Skin epidermis (tissue), 12 donors: Measurements from ENCODE around the gene MRGPRD.
"Not testable (repeated sequence)": the region's sequence is repeated elsewhere in the genome, so short reads cannot be mapped to it uniquely, and the experiment has no call there.

Source experiments
- H3K27ac ChIP-seq, 21 experiments: fragments of 200-600 bp; sonication (generic) in 11 of 21; one replicate each; pipeline ENCODE4 v1.5.0; 2020; ENCODE audit warnings: mild to moderate bottlenecking in 3 of 21, inconsistent platforms in 2 of 21, moderate library complexity in 2 of 21
- H3K4me3 ChIP-seq, 7 experiments: fragments of 200-600 bp; sonication (generic) in 2 of 7; one replicate each; pipeline ENCODE4 v1.5.0; 2020; ENCODE audit warnings: inconsistent platforms in 2 of 7, mild to moderate bottlenecking in 2 of 7, moderate library complexity in 1 of 7

Gene MRGPRD

DNA sequence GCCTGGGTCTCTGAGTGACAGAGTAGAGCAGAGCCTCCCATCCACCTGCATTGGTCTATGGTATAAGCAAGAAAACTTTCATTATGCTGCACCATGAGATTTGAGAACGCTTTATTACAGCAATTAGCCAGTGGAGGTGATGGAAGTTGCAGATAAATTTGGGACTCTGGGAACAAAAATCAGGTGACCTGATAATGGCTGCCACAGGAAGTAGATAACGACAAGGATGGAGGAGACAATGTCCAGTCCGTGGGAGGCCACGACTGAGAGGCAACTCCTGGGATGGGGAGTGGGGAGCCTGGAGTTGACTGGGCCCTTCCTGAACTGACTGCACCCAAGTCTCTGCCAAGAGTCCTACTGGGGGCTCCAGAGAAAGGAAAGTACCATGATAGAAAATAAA, 4.7 kb downstream of the MRGPRD start:
- Histone ChIP-seq H3K4me3 (no peak overlapping the region), H3K27ac (no peak overlapping the region)

DNA sequence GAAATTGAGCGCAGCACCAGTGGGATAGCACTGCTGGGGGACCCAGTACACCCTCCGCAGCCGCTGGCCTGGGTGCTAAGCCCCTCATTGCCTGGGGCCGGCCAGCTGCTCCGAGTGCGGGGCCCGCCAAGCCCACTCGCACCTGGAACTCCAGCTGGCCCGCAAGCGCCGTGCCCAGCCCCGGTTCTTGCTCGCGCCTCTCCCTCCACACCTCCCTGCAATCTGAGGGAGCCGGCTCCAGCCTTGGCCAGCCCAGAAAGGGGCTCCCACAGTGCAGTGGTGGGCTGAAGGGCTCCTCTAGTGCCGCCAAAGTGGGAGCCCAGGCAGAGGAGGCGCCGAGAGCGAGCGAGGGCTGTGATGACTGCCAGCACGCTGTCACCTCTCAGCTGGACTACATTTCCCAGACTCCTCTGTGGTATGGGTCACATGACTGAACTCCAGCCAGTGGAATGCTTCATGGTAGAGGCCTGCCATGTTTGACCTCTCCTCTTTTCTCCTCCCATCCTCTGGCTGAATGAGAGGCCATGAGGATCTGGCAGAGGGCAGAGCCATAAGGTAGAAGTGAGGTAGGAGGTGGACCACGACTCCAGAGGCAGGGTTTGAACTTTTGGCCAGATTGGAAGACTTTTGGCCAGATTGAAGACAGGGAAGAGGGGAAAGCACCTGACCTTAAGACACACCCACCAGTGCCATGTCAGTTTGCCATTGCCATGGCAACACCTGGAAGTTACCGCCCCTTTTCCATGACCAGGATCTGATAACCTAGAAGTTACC, 6.2 kb downstream of the MRGPRD start:
- Histone ChIP-seq H3K27ac (no peak overlapping the region), H3K4me3 (no peak overlapping the region)

DNA sequence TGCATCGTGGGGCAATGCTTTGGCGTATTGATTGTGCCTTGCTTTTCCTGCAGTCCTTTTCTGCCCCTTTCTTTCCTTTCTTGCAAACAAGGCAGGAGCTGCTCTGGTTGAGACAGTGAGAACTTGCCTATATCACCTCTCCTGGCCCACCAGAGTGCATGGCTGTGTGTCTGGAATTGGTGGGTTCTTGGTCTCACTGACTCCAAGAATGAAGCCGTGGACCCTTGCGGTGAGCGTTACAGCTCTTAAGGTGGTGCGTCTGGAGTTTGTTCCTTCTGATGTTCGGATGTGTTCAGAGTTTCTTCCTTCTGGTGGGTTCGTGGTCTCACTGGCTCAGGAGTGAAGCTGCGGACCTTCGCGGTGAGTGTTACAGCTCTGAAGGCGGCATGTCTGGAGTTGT, 7.1 kb downstream of the MRGPRD start:
- not testable (repeated sequence) for H3K27ac ChIP-seq, H3K4me3 ChIP-seq

DNA sequence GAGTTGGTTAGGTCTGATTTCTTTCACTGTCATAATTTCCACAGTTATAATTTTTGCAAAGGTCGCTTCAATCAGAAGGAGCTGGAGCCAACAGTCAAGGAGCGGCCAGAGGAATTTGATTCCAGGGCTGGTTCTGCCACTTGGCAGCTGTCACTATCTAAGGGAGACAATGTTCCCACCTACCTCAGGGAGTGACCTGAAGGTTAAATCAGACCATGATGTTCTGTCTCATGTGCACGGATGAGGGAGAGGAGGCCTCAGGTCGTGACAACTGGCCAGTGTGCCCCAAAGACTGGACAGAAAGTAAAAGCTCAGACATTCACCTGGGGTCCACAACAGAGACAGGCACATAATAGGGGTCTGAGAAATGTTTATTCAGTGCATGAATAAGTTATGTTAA, 7.6 kb downstream of the MRGPRD start:
- H3K27ac ChIP-seq: no peak overlapping the region
- no peak overlapping the region for H3K4me3 ChIP-seq

DNA sequence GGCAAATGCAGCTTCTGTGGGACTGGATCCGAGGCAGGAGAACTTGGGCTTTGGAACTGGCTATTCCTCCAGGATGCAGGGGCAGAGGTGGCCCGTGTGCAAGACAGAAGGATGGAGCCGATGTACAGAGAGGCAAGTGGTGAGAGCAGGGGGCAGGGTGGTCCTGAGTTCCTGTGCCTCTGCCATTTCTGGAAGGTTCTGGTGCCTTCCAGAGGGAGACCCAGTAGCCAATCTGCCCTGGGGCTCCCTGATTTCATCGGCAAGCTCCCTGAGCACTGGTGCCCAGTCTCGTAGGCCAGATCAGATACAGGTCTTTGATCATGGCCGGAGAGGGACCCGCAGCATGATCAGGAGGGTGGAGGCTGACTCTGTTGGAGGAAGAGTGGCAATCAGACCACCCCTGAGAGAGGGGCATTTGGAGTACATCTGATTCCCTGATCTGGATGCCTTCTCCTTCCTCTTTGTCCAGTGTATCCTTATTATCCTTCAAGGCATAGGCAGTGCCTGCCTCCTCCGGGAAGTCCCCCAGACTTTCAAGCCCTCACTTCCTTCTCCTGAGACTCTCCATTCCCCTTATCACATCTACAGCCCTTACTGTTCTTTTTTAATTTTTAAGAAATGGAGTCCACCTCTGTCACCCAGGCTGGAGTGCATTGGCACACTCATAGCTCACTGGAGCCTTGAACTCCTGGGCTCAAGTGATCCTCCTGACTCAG, 9.7 kb downstream of the MRGPRD start:
- H3K4me3 ChIP-seq: no peak overlapping the region
- no peak overlapping the region for H3K27ac ChIP-seq

DNA sequence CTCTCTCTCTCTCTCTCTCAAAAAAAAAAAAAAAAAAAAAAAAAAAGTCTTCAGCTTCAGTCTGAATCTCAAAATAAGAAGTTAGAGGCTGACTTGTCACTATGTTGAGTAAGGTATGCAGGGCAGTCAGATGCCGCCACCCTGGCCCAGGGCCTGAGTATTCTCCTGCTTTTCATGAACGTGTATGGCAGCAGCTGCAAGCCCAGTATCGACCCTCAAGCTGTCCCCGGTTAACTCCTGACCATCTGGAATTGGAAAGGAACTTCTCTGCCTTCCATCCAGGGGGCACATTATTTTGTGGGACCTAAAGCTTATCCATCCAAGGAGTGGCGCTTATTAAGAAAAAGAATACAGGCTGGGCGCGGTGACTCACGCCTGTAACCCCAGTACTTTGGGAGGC, 11.4 kb downstream of the MRGPRD start:
- Histone ChIP-seq H3K4me3 (no peak overlapping the region), H3K27ac (no peak overlapping the region)

DNA sequence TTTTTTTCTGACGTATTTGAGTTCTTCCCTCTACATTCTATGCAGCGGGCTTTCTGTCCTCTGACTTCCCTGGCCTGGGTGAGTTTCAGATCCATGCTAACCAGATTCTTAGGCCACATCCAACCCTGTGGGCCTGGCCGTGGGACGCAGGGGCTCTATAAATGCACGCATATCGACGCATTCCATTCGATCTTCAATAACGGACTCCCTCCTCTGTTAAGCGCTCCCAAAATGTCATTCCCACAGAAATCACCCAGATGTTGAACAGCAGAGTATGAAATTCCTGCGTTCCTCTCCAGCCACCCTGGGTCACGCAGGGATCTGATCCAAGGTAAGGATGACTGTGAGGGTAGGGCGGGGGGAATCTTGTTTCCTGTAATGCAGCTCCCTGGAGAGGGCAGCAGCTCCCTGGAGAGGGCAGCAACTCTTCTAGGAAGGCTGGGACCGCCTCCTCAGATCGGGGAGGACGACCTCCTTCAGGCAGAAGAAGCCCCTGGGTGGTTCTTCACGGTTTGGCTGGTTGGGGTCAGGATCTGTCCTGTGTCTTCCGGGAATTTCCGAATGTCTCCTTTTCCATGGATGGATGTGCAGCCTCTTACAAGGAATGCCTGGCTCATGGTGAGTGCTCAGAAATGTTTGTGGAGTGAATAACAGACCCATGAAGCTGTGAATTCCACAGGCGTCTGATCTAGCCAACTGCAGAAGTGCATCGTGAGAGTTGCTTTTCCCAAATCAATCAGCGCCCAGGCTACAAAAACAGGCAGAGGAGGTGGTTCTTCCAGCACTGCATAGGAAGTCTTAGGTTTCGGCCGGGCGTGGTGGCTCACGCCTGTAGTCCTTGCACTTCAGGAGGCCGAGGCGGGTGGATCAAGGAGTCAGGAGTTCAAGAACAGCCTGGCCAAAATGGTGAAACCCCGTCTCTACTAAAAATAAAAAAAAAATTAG, 12.2 kb downstream of the MRGPRD start:
- H3K27ac ChIP-seq: no peak overlapping the region
- H3K4me3 ChIP-seq: no peak overlapping the region

DNA sequence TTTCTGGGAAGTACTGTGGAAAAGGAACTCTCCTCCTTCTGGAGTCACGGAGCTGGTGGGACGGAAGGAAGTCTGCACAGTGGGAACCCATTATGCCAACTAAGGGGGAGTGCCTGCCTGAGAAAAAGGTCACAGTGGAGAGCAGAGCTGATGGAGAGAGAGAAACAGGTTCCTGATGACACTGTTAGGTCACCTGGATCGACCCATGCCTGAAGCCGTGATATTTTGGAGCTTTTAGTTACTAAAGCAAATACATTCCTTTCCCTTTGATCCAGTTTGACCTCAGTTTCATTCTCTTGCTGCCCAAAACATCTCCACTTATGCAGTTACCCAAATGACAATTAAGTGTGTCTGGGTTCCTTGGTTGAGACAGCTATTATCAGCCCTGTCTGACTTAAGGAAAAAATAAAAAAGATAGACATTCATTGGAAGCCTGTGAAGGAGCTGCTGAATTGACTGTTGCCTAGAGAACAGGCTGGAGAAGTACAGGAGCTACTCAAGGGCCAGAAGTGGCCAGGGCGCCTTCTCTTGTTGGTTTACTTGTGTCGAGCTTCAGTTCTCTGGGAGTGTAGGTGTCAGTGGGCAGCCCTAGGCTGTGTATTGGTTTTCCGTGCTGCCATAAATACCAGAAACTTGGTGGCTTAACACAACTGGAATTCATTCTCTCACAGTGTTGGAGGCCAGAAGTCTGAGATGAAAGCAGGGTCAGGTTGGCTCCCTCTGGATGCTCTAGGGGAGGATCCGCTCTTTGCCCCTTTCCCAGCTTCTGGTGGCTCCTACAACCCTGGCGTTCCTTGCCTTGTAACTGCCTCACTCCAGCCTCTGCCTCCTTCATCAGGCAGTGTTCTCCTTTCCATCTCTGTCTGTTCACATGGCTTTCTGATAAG, 13.6 kb downstream of the MRGPRD start:
- Histone ChIP-seq H3K4me3 (no peak overlapping the region), H3K27ac (no peak overlapping the region)

DNA sequence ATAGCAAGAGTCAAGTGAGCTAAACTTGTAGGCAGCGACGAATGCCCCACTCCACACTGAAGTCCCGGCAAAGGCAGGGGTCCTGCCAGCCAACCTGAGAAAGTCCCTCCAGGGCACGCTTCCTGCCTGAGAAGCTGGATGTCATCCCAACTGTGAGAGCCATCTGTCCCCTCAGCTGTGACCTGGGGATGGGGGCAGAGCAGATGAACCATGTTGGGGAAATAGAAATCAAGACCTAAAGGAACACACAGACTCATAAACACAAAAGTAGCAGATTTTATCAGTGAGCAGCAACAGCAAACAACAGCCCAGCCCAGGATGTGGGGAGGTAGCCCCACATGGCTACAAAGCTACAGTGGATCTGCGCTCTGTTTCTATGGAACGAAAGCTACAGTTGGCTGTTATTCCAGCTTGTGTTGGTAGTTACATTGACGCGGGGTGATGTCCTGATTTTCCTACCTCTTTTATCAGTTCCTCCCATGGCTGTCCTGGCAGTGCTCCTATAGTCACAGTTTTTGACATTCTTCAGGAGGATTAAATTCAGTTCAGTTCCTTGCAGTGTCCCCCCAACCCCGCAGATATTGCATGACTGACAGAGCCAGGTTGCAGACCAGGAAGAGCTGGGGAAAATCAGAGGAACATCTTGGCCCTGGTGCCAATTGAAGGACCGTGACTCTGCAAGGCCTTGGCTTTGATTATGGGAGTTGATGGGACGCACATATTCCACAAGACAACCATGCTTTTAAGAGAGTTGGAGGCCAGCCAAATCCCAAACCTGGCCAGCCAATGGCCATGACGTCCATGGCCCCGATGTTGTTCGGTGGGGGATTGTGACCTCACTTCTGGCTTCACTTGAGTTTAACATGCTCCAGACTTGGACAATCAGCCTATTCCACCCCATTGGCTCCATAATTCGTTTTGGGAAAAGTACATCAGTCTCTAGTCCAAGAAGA, 14.6 kb downstream of the MRGPRD start:
- Histone ChIP-seq H3K4me3 (no peak overlapping the region), H3K27ac (no peak overlapping the region)

DNA sequence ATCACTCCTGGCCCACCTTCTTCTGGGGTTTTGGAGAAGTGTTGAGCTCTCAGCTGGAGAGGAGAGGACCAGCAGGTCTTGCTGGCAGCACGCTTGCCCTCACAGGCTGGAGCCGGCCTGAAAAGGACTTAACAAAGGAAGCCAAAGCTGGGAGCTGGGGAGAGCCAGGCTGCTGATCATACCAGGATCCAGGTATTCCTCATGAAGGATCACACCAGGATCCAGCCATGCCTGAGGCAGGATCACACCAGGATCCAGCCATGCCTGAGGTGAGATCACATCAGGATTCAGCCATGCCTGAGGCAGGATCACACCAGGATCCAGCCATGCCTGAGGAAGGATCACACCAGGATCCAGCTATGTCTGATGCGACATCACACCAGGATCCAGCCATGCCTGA, 17.0 kb downstream of the MRGPRD start:
- H3K4me3 ChIP-seq: no peak overlapping the region
- no peak overlapping the region for H3K27ac ChIP-seq

DNA sequence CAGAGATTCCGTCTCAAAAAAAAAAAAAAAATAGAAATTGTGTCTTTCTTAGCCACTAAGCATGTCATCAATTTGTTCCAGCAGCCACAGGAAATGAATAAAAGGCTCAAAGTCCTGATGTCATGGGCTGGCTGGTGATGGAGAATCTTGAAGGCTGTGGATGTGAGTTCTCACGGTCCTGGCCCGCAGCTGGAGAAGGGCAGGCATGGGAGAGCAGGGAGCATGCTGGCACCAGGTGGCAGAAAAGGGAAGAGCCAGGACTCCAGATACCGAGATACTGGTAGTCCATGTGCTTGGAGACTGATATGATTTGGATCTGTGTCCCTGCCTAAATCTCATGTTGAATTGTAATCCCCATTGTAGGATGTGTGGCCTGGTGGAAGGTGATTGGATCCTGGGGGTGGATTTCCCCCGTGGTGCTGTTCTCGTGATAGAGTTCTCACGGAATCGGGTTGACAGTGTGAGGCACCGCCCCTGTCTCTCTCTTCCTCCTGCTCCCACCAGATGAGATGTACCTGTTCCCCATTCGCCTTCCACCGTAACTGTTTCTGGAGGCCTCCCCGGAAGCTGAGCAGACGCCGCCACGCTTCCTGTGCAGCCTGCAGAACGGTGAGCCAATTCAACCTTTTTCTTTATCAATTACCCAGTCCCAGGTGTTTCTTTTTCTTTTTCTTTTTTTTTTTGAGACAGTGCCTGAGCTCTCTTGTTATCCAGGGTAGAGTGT, 18.1 kb downstream of the MRGPRD start:
- Histone ChIP-seq H3K4me3 (no peak overlapping the region), H3K27ac (no peak overlapping the region)

DNA sequence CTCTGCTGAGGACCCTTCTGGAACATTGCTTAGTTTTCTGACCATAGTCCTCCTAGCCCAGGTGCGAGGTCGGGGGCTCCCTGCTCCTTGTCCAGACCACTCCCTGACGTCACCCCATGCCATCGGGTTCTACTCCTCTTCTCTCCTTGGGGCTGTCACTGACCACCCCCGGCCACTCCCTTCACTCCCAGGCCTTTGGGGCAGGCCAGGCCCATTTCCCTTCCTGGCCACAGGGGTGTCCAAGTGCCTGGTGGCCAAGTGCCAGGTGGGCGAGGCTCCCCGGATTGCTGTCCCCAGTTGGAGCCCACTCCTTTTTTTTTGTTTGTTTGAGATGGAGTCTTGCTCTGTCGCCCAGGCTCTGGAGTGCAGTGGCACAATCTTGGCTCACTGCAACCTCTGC, 19.5 kb downstream of the MRGPRD start:
- H3K4me3 ChIP-seq: no peak overlapping the region
- H3K27ac ChIP-seq: no peak overlapping the region

DNA sequence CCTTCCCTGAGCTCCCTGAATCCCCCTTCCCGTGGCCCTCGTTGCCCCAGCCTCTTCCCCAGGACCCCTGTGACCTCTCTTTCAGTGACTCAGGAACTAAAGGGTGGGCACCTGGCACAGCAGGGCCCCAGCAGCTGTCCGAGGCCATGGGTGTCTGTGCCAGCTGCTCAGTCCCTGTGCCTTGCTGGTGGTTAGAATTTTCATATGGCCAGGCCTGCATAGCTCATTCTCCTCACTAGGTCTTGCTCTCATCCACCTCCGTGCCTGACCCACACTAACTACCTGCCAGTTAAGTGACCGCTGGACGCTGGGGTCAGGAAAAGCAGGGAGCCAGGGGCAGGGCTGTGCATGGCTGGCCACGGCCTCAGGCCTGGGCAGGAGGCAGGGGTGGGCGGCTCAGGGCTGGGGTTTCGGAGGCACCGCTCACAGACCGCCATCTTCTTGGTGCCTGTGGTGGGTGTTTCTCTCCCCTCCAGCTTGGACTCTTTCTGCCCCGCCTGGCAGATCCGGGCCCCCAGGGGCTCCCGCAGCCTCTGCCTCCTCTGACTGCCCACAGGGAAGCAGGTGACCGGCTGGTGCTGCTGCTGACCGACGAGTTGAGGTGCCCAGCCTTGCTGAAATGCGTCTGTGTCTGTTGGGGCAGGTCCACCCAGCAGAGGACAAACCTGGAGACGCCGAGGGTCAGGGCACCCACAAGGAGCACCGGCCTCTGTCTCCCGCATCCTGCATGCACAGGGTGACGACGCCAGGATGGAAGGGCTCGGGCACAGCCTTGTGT, 20.3 kb downstream of the MRGPRD start:
- no peak overlapping the region for H3K4me3 ChIP-seq
- H3K27ac ChIP-seq: no peak overlapping the region

DNA sequence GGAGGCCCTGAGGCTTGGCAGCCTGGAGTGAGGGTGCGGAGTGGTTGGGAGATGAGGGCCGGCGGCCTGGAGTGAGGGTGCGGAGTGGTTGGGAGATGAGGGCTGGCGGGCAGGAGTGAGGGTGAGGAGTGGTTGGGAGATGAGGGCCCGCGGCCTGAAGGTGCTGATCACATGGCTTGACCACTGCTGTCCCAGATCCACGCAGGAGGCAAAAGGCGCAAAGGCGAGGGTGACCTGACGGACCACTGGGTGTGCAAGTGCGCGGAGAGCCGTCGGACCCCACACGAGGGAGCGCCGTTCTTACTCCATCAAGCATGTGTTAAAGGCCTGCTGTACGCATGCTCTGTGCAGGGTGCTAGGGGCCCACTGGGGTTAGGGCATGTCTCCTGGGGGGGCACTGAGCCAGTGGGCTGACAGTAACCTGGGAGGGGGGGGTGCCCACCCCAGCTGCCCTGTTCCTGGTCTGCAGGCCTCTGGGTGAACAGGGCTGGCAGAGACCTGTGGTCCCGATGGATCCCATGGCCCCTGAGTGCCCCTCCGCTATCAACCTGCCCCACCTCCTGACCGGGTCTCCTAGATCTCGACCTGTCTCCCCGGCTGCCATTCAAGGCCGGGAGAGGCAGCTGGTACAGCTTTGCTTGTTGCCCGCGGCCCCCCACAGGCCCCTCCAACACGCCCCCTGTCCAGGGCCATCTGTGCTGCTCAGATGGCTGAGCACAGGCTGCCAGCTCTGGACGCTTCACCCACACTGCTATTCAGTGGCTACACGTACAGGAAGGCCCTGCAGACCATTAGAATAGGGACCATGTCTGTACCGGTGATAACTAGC, 21.1 kb downstream of the MRGPRD start:
- Histone ChIP-seq H3K27ac (no peak overlapping the region), H3K4me3 (no peak overlapping the region)

DNA sequence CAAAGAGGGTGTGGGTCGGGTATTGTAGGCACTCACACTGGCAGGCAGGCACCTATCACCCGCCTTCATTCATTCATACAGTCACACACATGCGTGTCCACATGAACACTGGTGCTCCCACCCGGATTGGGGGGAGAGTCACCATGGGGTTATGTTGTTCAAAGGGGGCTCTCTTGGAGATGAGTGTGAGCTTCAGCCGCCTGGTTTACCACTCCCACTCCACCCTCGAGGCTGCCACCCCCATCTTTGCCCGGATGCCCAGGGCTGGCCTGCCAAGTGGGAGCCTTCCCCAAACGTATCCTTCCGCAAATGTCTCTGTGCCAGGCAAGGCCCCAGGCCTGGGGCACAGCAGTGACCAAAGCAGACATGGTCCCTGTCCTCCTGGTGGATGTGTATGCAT, 22.6 kb downstream of the MRGPRD start:
- H3K27ac ChIP-seq: no peak overlapping the region
- H3K4me3 ChIP-seq: no peak overlapping the region

DNA sequence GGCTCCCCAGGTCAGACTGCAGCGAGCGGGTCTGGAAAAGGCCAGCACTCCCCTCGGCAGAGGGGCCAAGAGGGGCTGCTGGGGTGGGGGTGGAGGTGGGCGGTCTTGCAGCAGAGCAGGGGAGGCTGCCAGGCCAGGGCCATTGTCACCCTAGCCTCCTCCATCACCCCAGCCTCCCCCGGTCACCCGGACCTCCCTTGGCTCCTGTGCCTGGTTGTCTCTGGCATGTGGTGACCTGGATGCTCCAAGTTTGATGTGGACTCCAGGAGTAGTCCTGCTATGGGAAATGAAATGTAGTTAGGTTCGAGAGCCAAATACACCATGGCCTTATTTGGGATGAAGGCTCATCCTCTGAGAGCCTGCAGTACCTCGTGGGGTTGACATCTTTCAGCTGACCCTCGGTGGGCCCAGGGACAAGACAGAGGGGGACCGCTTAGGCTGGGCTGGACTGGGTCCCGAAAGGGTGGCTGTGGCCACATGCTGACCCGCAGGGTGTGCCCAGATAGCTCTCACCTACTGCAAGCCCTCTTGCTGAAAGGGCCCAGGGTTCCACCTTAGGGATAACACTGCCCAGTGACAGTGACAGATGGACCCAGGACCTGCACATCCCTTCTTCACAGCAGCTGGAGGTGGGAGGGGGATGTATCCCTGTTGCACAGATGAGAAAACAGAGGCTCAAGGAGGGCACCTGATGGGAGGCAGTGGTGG, 24.1 kb downstream of the MRGPRD start:
- no peak overlapping the region for H3K27ac ChIP-seq
- H3K4me3 ChIP-seq: no peak overlapping the region
